ENCODE data around the gene MRPS5.
A peak's percentile ranks its signal among the peaks of the same experiment; 100 is the strongest.

Gene MRPS5

DNA sequence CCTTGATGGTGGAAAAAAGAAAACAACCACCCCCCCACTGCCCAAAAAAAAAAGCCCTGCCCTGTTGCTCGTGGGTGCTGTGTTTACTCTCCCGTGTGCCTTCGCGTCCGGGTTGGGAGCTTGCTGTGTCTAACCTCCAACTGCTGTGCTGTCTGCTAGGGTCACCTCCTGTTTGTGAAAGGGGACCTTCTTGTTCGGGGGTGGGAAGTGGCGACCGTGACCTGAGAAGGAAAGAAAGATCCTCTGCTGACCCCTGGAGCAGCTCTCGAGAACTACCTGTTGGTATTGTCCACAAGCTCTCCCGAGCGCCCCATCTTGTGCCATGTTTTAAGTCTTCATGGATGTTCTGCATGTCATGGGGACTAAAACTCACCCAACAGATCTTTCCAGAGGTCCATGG lies 68.1 kb downstream of the MRPS5 start:
- TF ChIP-seq, protein P1, sequence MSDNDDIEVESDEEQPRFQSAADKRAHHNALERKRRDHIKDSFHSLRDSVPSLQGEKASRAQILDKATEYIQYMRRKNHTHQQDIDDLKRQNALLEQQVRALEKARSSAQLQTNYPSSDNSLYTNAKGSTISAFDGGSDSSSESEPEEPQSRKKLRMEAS (IDR thresholded peaks at IDR 0.05; ENCODE audit: low read depth, low read length) = no peak
- TF ChIP-seq POLR2A (IDR thresholded peaks at IDR 0.05; ENCODE audit: extremely low read depth, insufficient read length) = no peak
- no peak for TF ChIP-seq CTCF (IDR thresholded peaks at IDR 0.05; ENCODE audit: low read depth, low read length)
- no peak for TF ChIP-seq MYC (IDR thresholded peaks at IDR 0.05; ENCODE audit: low read depth, low read length)
- H3K4me3 ChIP-seq (ENCODE audit: low read depth, low read length) = no peak overlapping the region
- peak; percentile 31 for DNase-seq (ENCODE audit: low read depth)

- no peak for DNase-seq (ENCODE audit: low read depth)
- TF ChIP-seq CTCF (IDR thresholded peaks at IDR 0.05; ENCODE audit: low read depth, low read length) (no peak), MYC (IDR thresholded peaks at IDR 0.05; ENCODE audit: low read depth, low read length) (no peak), POLR2A (IDR thresholded peaks at IDR 0.05; ENCODE audit: extremely low read depth, insufficient read length) (no peak)
- TF ChIP-seq, protein P1 (IDR thresholded peaks at IDR 0.05; ENCODE audit: low read depth, low read length) = no peak
- no peak overlapping the region for H3K4me3 ChIP-seq (ENCODE audit: low read depth, low read length)
These were observed 68.7 kb downstream of the MRPS5 start for GRCh38 chr2:95052804-95053479.

GRCh38 chr2:95052307-95052706 lies 69.3 kb downstream of the MRPS5 start:
- TF ChIP-seq, protein P1 (IDR thresholded peaks at IDR 0.05; ENCODE audit: low read depth, low read length) = no peak
- TF ChIP-seq MYC (IDR thresholded peaks at IDR 0.05; ENCODE audit: low read depth, low read length) (no peak), POLR2A (IDR thresholded peaks at IDR 0.05; ENCODE audit: extremely low read depth, insufficient read length) (no peak), CTCF (IDR thresholded peaks at IDR 0.05; ENCODE audit: low read depth, low read length) (no peak)
- no peak for DNase-seq (ENCODE audit: low read depth)
- no peak overlapping the region for H3K4me3 ChIP-seq (ENCODE audit: low read depth, low read length)

DNA sequence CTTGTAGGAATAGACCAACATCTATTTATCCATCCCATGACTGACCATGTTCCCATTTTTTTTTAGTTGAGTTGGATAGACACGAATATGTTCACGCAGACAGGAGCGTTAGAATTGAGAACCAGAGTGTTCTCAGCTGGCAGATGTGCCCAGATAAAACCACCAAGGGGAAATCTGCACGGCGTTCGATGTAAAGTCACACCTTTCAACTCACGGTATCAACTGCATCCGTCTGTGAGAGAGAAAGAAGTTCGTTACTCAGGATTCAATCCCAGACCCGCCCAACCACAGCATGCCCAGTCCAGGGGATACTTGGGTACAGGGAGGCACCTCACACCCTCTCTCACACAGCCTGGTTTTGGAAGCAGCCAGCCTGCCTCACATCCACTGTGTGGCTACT lies 70.0 kb downstream of the MRPS5 start:
- no peak for DNase-seq (ENCODE audit: low read depth)
- no peak for TF ChIP-seq CTCF (IDR thresholded peaks at IDR 0.05; ENCODE audit: low read depth, low read length)
- TF ChIP-seq, protein P1 (IDR thresholded peaks at IDR 0.05; ENCODE audit: low read depth, low read length) = no peak
- TF ChIP-seq MYC (IDR thresholded peaks at IDR 0.05; ENCODE audit: low read depth, low read length) = no peak
- no peak for TF ChIP-seq POLR2A (IDR thresholded peaks at IDR 0.05; ENCODE audit: extremely low read depth, insufficient read length)
- no peak overlapping the region for H3K4me3 ChIP-seq (ENCODE audit: low read depth, low read length)

- TF ChIP-seq POLR2A (IDR thresholded peaks at IDR 0.05; ENCODE audit: extremely low read depth, insufficient read length) = no peak
- TF ChIP-seq CTCF (IDR thresholded peaks at IDR 0.05; ENCODE audit: low read depth, low read length) = no peak
- TF ChIP-seq, protein P1 (IDR thresholded peaks at IDR 0.05; ENCODE audit: low read depth, low read length) = no peak
- TF ChIP-seq MYC (IDR thresholded peaks at IDR 0.05; ENCODE audit: low read depth, low read length) = no peak
- no peak for DNase-seq (ENCODE audit: low read depth)
These were observed 71.0 kb downstream of the MRPS5 start for GRCh38 chr2:95050385-95051300.

More at GRCh38 chr2:95050385-95051300, 71.0 kb downstream of the MRPS5 start:
- H3K4me3 ChIP-seq (ENCODE audit: low read depth, low read length) = no peak overlapping the region
